Hematopoietic multipotent progenitor cell (in vitro differentiated cells): ENCODE results near the gene LDHD. TPM values are rescaled to one million over a fixed set of nuclear protein-coding genes. Genes with fewer than 3 reads are reported as not detected.
A peak's percentile ranks its signal among the peaks of the same experiment; 100 is the strongest.

Experiments used
- DNase-seq, 3 donors: peaks; one replicate each; pipeline ENCODE4 v3.0.0-alpha.2; 2011 to 2015; ENCODE audit warnings: low read depth in 2 of 3, low spot score in 2 of 3
- total RNA-seq: library from RNA; depleted of rRNA; stranded (reverse); fragments of >200 nt; gene quantifications from one replicate; pipeline ENCODE4 v1.2.3, GENCODE V29; 2012

The LDHD gene
- total RNA-seq, 1 donor, result 1.3 TPM

GRCh38 chr16:75064403-75065148 is 52.0 kb downstream of the LDHD start:
- peak in 2 of 3 donors; percentile 81 to 84 for DNase-seq

- no peak for DNase-seq
Observed at GRCh38 chr16:75063549-75064088, 53.0 kb downstream of the LDHD start.

GRCh38 chr16:75062976-75063346 is 53.6 kb downstream of the LDHD start:
- peak in 1 of 3 donors; percentile 42 for DNase-seq

GRCh38 chr16:75062135-75062975 is 54.2 kb downstream of the LDHD start:
- DNase-seq, result no peak

Other genes with a start within 250 kb of the LDHD start
- 44.2 TPM for gene WDR59, start 131.7 kb downstream of the LDHD start, total RNA-seq
- 89.4 TPM for gene ZNRF1, start 117.8 kb downstream of the LDHD start, total RNA-seq
- gene ZFP1, start 31.7 kb upstream of the LDHD start, total RNA-seq, result 7.0 TPM
- gene CTRB2, start 90.4 kb upstream of the LDHD start, total RNA-seq, result not detected
- not detected for gene CTRB1, start 102.2 kb upstream of the LDHD start, total RNA-seq
- under 0.01 TPM for gene BCAR1, start 134.8 kb upstream of the LDHD start, total RNA-seq